ENCODE measurements around the gene OR51B5.

DNA sequence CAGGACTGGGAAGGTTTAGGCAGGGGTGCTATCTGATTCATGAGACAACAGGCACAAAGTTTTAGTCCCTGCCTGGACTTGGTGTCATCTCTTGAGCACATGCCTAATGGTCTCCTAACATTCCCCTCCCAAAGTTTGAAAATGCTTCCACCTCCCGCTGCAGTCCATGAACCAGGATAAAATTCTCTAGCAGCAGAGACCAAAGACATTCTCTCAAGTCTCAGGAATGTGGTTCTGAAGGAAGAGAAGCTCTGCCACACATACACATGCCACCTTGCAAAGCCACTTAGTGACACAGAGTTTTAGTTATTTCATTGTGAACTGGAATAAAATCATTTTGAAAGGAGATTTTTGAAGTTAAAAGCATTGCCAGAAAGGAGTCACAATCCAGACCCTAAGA lies 23.5 kb upstream of the OR51B5 start:
- TF ChIP-seq, protein P1, sequence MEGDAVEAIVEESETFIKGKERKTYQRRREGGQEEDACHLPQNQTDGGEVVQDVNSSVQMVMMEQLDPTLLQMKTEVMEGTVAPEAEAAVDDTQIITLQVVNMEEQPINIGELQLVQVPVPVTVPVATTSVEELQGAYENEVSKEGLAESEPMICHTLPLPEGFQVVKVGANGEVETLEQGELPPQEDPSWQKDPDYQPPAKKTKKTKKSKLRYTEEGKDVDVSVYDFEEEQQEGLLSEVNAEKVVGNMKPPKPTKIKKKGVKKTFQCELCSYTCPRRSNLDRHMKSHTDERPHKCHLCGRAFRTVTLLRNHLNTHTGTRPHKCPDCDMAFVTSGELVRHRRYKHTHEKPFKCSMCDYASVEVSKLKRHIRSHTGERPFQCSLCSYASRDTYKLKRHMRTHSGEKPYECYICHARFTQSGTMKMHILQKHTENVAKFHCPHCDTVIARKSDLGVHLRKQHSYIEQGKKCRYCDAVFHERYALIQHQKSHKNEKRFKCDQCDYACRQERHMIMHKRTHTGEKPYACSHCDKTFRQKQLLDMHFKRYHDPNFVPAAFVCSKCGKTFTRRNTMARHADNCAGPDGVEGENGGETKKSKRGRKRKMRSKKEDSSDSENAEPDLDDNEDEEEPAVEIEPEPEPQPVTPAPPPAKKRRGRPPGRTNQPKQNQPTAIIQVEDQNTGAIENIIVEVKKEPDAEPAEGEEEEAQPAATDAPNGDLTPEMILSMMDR (IDR thresholded peaks at IDR 0.05): no peak
- TF ChIP-seq EZH2phosphoT487 (IDR thresholded peaks at IDR 0.05): no peak

All from neural progenitor cell (in vitro differentiated cells).